PFSK-1 (cell line): Measurements from ENCODE around the gene HNF1B.

Source experiments
- FOXP2 ChIP-seq: optimal IDR thresholded peaks from 2 replicates; pipeline ENCODE3; 2011; ENCODE audit warnings: borderline replicate concordance, control low read depth, inconsistent platforms; ENCODE audit not compliant: insufficient read depth; ENCODE audit errors: extremely low read length, extremely low read depth
- POLR2AphosphoS5 ChIP-seq: IDR thresholded peaks from 2 replicates; pipeline ENCODE4 v1.6.1; 2012; ENCODE audit warnings: low read depth, mild to moderate bottlenecking, control low read depth, low read length, moderate library complexity
- REST ChIP-seq, 2 experiments: IDR thresholded peaks; 2 replicates each; pipeline versions ENCODE4 v1.6.1 to v1.8.0; 2011 to 2012; ENCODE audit warnings: low read depth in 2 of 2, low read length in 2 of 2, control low read depth in 1 of 2, inconsistent platforms in 1 of 2, mild to moderate bottlenecking in 1 of 2, moderate library complexity in 1 of 2; ENCODE audit not compliant: insufficient read depth in 1 of 2
- SIN3A ChIP-seq: IDR thresholded peaks from 2 replicates; pipeline ENCODE4 v1.6.1; 2012; ENCODE audit warnings: mild to moderate bottlenecking, low read length, moderate library complexity, borderline replicate concordance; ENCODE audit not compliant: insufficient read depth
- TAF1 ChIP-seq: IDR thresholded peaks from 2 replicates; pipeline ENCODE4 v1.6.1; 2012; ENCODE audit warnings: low read length, control low read depth, borderline replicate concordance; ENCODE audit not compliant: insufficient read depth

GRCh38 chr17:37737971-37738370 is 6.9 kb downstream of the HNF1B start:
- no peak for TF ChIP-seq TAF1
- no peak for TF ChIP-seq SIN3A
- TF ChIP-seq POLR2AphosphoS5, result no peak
- no peak for TF ChIP-seq FOXP2
- no peak for TF ChIP-seq REST (IDR thresholded peaks at IDR 0.05; ENCODE audit: insufficient read depth in 1 of 2, low read depth in 2 of 2, low read length in 2 of 2)
